OCI-LY1 (cell line): ENCODE results near the gene POLR2L.

ENCODE experiments used
- EZH2 ChIP-seq: fragments of 200-600 bp; sonication (generic), shearing (Covaris generic); IDR thresholded peaks from 2 replicates; pipeline ENCODE4 v1.8.0; 2017; ENCODE audit warnings: borderline replicate concordance, mixed run types, mild to moderate bottlenecking, antibody characterized with exemption, low read length, moderate library complexity, mixed read lengths
- TF ChIP-seq, protein P1 (sequence below): fragments of 200-600 bp; sonication (generic), shearing (Covaris generic); IDR thresholded peaks from 2 replicates; pipeline ENCODE4 v1.5.1; 2017; ENCODE audit warnings: mild to moderate bottlenecking, antibody characterized with exemption, low read length, moderate library complexity, mixed read lengths

DNA sequence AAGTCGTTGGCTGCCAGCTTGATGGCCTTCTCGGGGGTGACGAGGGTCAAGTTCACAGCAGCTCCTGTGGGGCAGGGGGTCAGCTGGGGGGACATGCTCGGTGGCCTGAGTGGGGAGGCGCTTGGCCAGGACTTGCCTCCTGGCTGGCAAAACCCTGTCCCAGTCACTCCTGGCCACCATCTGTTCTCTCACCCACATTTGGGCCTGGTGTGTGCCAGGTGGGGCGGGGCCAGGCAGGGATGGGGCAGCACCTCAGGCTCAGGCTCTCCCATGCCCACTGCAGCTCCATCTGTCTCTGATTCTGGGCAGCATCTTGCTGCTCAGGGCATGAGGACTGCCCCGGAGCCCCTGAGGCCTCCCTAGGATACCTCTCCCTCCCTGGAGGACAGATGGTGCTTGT is 48.8 kb downstream of the POLR2L start:
- TF ChIP-seq, protein P1, sequence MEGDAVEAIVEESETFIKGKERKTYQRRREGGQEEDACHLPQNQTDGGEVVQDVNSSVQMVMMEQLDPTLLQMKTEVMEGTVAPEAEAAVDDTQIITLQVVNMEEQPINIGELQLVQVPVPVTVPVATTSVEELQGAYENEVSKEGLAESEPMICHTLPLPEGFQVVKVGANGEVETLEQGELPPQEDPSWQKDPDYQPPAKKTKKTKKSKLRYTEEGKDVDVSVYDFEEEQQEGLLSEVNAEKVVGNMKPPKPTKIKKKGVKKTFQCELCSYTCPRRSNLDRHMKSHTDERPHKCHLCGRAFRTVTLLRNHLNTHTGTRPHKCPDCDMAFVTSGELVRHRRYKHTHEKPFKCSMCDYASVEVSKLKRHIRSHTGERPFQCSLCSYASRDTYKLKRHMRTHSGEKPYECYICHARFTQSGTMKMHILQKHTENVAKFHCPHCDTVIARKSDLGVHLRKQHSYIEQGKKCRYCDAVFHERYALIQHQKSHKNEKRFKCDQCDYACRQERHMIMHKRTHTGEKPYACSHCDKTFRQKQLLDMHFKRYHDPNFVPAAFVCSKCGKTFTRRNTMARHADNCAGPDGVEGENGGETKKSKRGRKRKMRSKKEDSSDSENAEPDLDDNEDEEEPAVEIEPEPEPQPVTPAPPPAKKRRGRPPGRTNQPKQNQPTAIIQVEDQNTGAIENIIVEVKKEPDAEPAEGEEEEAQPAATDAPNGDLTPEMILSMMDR, result no peak
- TF ChIP-seq EZH2, result no peak
